PC-3 (cell line): ENCODE data around the gene ZSCAN23. TPM values are rescaled to one million over a fixed set of nuclear protein-coding genes. Genes with fewer than 3 reads are reported as not detected.
"Not testable (repeated sequence)": the region's sequence is repeated elsewhere in the genome, so short reads cannot be mapped to it uniquely, and the experiment has no call there.

Source experiments
- ATAC-seq: fragments of 200-7000 bp; cut with Tn5 transposase; 2 replicates; pipeline ENCODE4 v1.9.1; 2020; ENCODE audit warnings: mild to moderate bottlenecking, moderate library complexity
- BruUV-seq: library from RNA; stranded (reverse); fragments of 400-500 nt; replicated peaks from 2 replicates; lab custom pipeline; 2021; lab: Mats Ljungman, UMichigan
- CTCF ChIA-PET: fragments of 300-600 bp; sonication (Branson Sonifier 250); formaldehyde crosslinking; loops from one replicate; lab custom pipeline; 2022; ENCODE audit warnings: antibody characterized with exemption; lab: Charles Lee
- POLR2A ChIA-PET: fragments of 300-600 bp; sonication (Branson Sonifier 250); formaldehyde crosslinking; loops from one replicate; lab custom pipeline; 2022; ENCODE audit warnings: antibody characterized with exemption; ENCODE audit not compliant: unreplicated experiment; lab: Charles Lee
- DNase-seq: peaks from one replicate; pipeline ENCODE4 v3.0.0-alpha.2; 2015
- H2AFZ ChIP-seq: fragments of 300-600 bp; sonication (generic); 2 replicates; pipeline ENCODE4 v1.6.0; 2016; ENCODE audit warnings: antibody characterized with exemption, low read length
- H3F3A ChIP-seq: fragments of 300-600 bp; sonication (generic); one replicate; pipeline ENCODE4 v1.6.0; 2017; ENCODE audit warnings: antibody characterized with exemption, low read length, control low read depth, mild to moderate bottlenecking; ENCODE audit not compliant: unreplicated experiment
- H3K27ac ChIP-seq: fragments of 300-600 bp; sonication (generic); 2 replicates; pipeline ENCODE4 v1.5.1; 2016; ENCODE audit warnings: mild to moderate bottlenecking, low read length
- H3K27me3 ChIP-seq: fragments of 300-600 bp; sonication (generic); 2 replicates; pipeline ENCODE4 v1.6.1; 2016; ENCODE audit warnings: low read length, mixed read lengths
- H3K36me3 ChIP-seq: fragments of 300-600 bp; sonication (generic); 2 replicates; pipeline ENCODE4 v1.6.1; 2016; ENCODE audit warnings: low read depth, mixed run types, low read length, mixed read lengths
- H3K4me1 ChIP-seq: fragments of 300-600 bp; sonication (generic); 2 replicates; pipeline ENCODE4 v1.5.1; 2016; ENCODE audit warnings: low read length; ENCODE audit not compliant: insufficient read depth
- H3K4me2 ChIP-seq: fragments of 300-600 bp; sonication (generic); 2 replicates; pipeline ENCODE4 v1.6.0; 2016; ENCODE audit warnings: low read length
- H3K4me3 ChIP-seq: fragments of 300-600 bp; sonication (generic); 2 replicates; pipeline ENCODE4 v1.5.1; 2016; ENCODE audit warnings: mild to moderate bottlenecking, low read length, mixed read lengths
- H3K79me2 ChIP-seq: fragments of 300-600 bp; sonication (generic); 2 replicates; pipeline ENCODE4 v1.6.1; 2017; ENCODE audit warnings: low read length, mixed read lengths
- H3K9ac ChIP-seq: fragments of 300-600 bp; sonication (generic); 2 replicates; pipeline ENCODE4 v1.6.0; 2016; ENCODE audit warnings: mild to moderate bottlenecking, low read length
- H3K9me2 ChIP-seq: fragments of 300-600 bp; sonication (generic); replicated peaks from 2 replicates; pipeline ENCODE4 v1.6.1; 2016; ENCODE audit warnings: mixed run types, low read length, mixed read lengths
- H3K9me3 ChIP-seq: fragments of 300-600 bp; sonication (generic); 2 replicates; pipeline ENCODE4 v1.6.1; 2016; ENCODE audit warnings: low read length, mixed read lengths
- H4K20me1 ChIP-seq: fragments of 300-600 bp; sonication (generic); 2 replicates; pipeline ENCODE4 v1.6.1; 2016; ENCODE audit warnings: low read length, mixed read lengths
- EZH2 ChIP-seq: fragments of 300-600 bp; sonication (generic); IDR thresholded peaks from one replicate; pipeline ENCODE4 v1.6.1; 2017; ENCODE audit warnings: antibody characterized with exemption, mild to moderate bottlenecking, low read length; ENCODE audit not compliant: unreplicated experiment
- EZH2phosphoT487 ChIP-seq: fragments of 300-600 bp; sonication (generic); IDR thresholded peaks from 2 replicates; pipeline ENCODE4 v1.6.1; 2018; ENCODE audit warnings: mild to moderate bottlenecking, antibody characterized with exemption, low read length, borderline replicate concordance
- intact Hi-C: fragments of 100-400 bp; cut with micrococcal nuclease; formaldehyde crosslinking; loops from 2 replicates; pipeline ENCODE4 v1.9.0; 2023
- total RNA-seq: library from RNA; depleted of rRNA; stranded (reverse); fragments of >200 nt; gene quantifications from 2 replicates; pipeline ENCODE4 v1.2.3, GENCODE V29; 2014
- TF ChIP-seq, protein P1 (sequence below): fragments of 300-600 bp; sonication (generic); conservative IDR thresholded peaks from 2 replicates; pipeline ENCODE4 v1.5.1; 2017; ENCODE audit warnings: antibody characterized with exemption, low read depth, mild to moderate bottlenecking, low read length

Gene ZSCAN23
- total RNA-seq, 1 experiment from 2014 or later, result 2.2 TPM

DNA sequence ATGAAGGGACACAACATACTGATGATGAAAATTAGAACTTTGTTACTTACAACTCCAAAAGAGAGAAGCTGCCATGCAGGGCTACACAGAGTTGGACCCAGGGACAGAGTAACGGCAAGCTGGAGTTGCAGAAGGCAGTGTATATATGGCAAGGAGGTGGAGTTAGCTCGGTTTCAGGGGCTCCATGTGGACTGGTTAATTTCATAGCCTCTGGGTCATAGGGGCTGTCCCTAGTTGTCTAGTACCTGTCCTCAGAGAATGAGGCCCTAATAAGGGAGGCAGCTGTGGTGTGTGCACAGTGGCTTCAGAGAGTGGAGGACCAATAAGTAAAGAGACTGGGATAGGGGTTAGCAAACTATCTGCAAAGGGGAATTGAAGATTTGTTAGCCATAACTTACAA, 35.9 kb downstream of the ZSCAN23 start:
- H3K27ac ChIP-seq, result no peak overlapping the region
- intact Hi-C loops, result no loop called here

DNA sequence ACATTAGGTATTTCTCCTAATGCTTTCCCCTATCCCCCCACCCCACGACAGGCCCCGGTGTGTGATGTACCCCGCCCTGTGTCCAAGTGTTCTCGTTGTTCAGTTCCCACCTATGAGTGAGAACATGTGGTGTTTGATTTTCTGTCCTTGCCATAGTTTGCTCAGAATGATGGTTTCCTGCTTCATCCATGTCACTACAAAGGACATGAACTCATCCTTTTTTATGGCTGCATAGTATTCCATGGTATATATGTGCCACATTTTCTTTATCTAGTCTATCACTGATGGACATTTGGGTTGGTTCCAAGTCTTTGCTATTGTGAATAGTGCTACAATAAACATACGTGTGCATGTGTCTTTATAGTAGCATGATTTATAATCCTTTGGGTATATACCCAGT, 39.4 kb downstream of the ZSCAN23 start:
- H3K9ac ChIP-seq, H3K9me2 ChIP-seq, intact Hi-C loops, H3K27me3 ChIP-seq, H3K36me3 ChIP-seq, H2AFZ ChIP-seq, BruUV-seq, H3F3A ChIP-seq, H3K4me2 ChIP-seq, DNase-seq, H3K27ac ChIP-seq, H3K9me3 ChIP-seq, H3K4me3 ChIP-seq, H4K20me1 ChIP-seq, POLR2A ChIA-PET, H3K4me1 ChIP-seq, ATAC-seq, H3K79me2 ChIP-seq: not testable (repeated sequence)
- CTCF ChIA-PET, result interaction anchor here (0.6 kb wide), 1 partner anchor 11 kb away, joined by 7 read pairs; no protein-coding TSS in a partner anchor

More for the DNA sequence above, 35.9 kb downstream of the ZSCAN23 start:
- no peaks in the 10 kb centered on the region for H3F3A ChIP-seq
- no TSS peak for BruUV-seq
- H4K20me1 ChIP-seq, result no peaks in the 10 kb centered on the region
- H2AFZ ChIP-seq, result no peak overlapping the region
- no peaks in the 10 kb centered on the region for H3K79me2 ChIP-seq
- no peaks in the 10 kb centered on the region for H3K36me3 ChIP-seq
- H3K27me3 ChIP-seq, result no peaks in the 10 kb centered on the region
- TF ChIP-seq EZH2phosphoT487 (no peak), EZH2 (no peak)
- TF ChIP-seq, protein P1, sequence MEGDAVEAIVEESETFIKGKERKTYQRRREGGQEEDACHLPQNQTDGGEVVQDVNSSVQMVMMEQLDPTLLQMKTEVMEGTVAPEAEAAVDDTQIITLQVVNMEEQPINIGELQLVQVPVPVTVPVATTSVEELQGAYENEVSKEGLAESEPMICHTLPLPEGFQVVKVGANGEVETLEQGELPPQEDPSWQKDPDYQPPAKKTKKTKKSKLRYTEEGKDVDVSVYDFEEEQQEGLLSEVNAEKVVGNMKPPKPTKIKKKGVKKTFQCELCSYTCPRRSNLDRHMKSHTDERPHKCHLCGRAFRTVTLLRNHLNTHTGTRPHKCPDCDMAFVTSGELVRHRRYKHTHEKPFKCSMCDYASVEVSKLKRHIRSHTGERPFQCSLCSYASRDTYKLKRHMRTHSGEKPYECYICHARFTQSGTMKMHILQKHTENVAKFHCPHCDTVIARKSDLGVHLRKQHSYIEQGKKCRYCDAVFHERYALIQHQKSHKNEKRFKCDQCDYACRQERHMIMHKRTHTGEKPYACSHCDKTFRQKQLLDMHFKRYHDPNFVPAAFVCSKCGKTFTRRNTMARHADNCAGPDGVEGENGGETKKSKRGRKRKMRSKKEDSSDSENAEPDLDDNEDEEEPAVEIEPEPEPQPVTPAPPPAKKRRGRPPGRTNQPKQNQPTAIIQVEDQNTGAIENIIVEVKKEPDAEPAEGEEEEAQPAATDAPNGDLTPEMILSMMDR, result no peak
- no peak overlapping the region for H3K4me3 ChIP-seq
- POLR2A ChIA-PET, result no interaction called here
- CTCF ChIA-PET, result no interaction called here
- H3K9me3 ChIP-seq, result no peaks in the 10 kb centered on the region
- H3K4me2 ChIP-seq, result no peak overlapping the region
- no peak overlapping the region for H3K9ac ChIP-seq
- H3K4me1 ChIP-seq, result no peaks in the 10 kb centered on the region
- ATAC-seq, result no peak
- no peaks in the 10 kb centered on the region for H3K9me2 ChIP-seq
- no peak for DNase-seq

DNA sequence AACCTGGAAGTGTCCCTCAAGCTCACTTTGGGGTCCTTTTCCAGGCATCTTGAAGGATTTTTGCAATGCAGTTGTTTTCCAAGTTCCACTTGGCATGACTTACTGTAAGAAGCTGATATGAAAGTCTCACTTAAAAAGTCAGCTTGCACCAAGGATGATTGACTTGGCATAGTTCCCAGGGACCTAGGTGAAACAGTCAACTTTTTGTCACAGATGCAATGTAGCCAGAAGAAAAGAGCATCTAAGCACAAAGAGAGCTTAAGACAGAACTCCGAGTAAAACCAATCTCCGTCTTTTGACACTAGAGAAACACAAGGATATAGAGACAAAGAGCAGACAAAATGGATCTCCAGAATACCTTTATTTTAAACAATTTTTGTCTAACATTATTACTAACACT, 41.1 kb downstream of the ZSCAN23 start:
- no peaks in the 10 kb centered on the region for H3K9me2 ChIP-seq
- no peak overlapping the region for H3K9ac ChIP-seq
- no peaks in the 10 kb centered on the region for H3K27me3 ChIP-seq
- POLR2A ChIA-PET, result no interaction called here
- DNase-seq (no peak), ATAC-seq (no peak)
- no peaks in the 10 kb centered on the region; the same call in 1 of the 2 replicates for H3K4me1 ChIP-seq
- H3K27ac ChIP-seq, result no peak overlapping the region
- no peak for TF ChIP-seq EZH2phosphoT487
- no peak for TF ChIP-seq EZH2
- TF ChIP-seq, protein P1, result no peak
- no peaks in the 10 kb centered on the region for H4K20me1 ChIP-seq
- no peaks in the 10 kb centered on the region for H3K36me3 ChIP-seq
- H3K4me3 ChIP-seq, result no peak overlapping the region
- no peak overlapping the region for H3K4me2 ChIP-seq
- H2AFZ ChIP-seq, result no peak overlapping the region
- no TSS peak for BruUV-seq
- H3K9me3 ChIP-seq, result no peaks in the 10 kb centered on the region
- CTCF ChIA-PET, result no interaction called here
- H3K79me2 ChIP-seq, result no peaks in the 10 kb centered on the region
- H3F3A ChIP-seq, result no peaks in the 10 kb centered on the region
- intact Hi-C loops, result no loop called here
